ENCODE data around the gene TOMM40. TPM values are rescaled to one million over a fixed set of nuclear protein-coding genes. Genes with fewer than 3 reads are reported as not detected.
"Not testable (repeated sequence)": the region's sequence is repeated elsewhere in the genome, so short reads cannot be mapped to it uniquely, and the experiment has no call there.

Gene TOMM40
- 29.1 TPM for total RNA-seq

DNA sequence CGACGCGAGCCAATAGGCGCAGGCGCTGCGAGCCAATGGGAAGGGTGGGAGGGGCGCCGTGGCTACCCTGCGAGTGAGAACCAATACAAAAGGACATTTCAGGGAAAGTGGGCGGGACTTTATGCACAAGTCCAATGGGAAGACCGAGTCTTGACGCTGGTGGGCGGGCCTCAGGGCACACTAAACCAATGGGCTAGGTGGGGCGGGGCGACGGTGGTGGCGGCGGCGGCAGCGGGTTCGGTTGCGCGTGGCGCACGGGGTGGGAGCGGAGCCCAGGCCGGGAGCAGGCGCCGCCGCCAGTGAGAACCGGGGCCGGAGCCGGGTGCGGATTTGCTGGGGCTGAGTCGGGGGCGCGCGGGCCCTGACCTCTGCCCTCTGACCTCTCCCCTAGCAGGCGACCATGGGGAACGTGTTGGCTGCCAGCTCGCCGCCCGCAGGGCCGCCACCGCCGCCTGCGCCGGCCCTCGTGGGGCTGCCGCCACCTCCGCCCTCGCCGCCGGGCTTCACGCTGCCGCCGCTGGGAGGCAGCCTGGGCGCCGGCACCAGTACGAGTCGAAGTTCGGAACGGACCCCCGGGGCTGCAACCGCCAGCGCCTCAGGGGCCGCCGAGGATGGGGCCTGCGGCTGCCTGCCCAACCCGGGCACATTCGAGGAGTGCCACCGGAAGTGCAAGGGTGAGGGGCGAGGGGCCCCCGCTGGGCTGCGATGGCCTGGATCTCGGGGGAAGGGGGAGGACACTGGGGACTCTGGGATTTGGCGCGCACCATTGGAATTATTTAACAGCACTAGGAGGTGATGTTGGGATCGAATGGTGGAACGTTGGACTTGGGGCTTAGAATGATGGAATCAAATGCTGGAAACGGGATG, at the start of gene TOMM40:
Gene TOMM40, plus strand, starts transcription at position 239 of the 867 bp plus-strand sequence. Its CDS starts 162 bp downstream, at position 401.
- DNase-seq (ENCODE audit: low spot score) (peak; percentile 100), ATAC-seq (no peak)
- intact Hi-C loops (cut with DNase I): no loop called here

DNA sequence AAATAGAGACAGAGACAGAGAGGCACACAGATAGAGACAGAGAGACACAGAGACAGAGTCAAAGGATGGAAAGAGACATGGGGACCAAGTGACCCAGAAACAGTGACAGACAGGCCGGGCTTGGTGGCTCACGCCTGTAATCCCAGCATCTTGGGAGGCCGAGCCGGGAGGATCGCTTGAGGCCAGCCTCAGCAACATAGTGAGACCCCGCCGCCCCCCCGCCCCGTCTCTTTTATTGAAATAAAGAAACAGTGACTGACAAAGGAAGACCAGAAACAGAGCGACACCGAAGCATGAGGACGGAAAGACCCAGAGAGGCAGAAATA, 45.8 kb upstream of the TOMM40 start:
- ATAC-seq: no peak
- peak; percentile 72 for DNase-seq (ENCODE audit: low spot score)
- intact Hi-C loops (cut with DNase I): no loop called here

DNA sequence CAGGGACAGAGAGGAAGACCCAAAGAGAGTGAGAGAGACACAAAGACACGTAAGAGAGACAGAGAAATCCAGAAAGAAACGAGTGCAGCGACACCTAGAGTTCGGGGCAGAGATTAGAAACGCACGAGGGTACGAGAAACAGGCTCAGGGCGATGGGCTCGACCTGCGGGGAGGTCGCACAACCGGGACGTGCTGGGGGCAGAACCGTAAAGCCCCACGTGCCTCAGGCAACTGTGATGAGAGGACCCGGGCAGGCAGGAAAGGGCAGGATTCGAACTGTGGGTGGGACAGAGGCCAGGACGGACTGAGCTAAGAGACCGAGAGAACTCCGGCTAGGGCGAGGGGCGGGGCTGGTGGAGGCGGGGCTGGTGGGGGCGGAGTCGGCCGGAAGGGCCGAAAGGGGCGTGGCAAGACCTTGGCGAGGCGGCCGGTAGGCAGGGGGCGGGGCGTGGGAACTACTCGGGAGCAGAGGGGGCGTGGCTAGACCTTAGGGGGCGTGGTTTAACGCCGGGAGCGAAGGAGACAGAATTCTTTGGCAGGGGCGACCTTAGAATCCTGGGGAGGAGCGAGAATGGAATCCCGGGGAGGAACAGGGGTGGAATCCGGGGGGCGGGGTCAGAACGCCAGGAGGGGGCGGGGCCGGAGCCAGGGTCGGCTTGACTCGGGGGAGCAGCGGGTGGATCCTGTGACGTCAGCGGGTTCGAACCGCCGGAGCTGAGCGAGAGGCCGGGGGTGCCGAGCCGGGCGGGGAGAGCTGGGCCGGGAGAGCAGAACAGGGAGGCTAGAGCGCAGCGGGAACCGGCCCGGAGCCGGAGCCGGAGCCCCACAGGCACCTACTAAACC, 45.2 kb upstream of the TOMM40 start, which contains the start of gene NECTIN2:
Gene NECTIN2, plus strand, starts transcription at position 686 of the 843 bp plus-strand sequence. CDS start 229 bp downstream, outside the sequence.
- intact Hi-C loops (cut with DNase I): no loop called here
- ATAC-seq (peak; percentile 90), DNase-seq (ENCODE audit: low spot score) (peak; percentile 100)

DNA sequence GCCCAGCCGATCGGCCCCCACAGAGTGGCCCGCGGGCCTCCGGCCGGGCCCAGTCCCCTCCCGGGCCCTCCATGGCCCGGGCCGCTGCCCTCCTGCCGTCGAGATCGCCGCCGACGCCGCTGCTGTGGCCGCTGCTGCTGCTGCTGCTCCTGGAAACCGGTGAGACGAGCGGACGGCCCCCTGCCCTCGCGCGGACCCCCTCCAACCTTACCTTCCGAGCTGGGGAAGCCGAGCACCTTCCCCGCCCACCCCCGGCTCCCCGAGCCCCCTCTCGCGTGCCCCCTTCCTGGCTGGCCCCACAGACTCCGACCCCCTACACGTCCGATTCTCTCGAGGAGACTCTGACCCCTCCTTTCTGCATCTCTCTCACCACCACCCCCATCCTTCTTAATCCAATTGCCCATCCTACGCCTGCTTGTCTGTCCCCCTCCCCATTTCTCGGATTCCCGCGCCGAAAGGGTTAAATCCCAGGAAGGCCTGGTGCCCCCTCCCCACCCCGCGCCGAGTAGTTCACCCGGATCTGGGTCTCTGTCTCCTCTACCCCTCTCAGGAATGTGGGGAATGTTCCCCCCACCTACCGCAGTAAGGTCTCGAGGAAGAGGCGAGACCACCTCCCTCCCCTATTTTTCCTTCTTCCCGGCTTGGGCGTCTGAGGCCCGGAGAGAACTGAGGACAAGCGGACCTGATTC, 44.5 kb upstream of the TOMM40 start:
- intact Hi-C loops (cut with DNase I): no loop called here
- ATAC-seq: no peak
- peak; percentile 86 for DNase-seq (ENCODE audit: low spot score)

DNA sequence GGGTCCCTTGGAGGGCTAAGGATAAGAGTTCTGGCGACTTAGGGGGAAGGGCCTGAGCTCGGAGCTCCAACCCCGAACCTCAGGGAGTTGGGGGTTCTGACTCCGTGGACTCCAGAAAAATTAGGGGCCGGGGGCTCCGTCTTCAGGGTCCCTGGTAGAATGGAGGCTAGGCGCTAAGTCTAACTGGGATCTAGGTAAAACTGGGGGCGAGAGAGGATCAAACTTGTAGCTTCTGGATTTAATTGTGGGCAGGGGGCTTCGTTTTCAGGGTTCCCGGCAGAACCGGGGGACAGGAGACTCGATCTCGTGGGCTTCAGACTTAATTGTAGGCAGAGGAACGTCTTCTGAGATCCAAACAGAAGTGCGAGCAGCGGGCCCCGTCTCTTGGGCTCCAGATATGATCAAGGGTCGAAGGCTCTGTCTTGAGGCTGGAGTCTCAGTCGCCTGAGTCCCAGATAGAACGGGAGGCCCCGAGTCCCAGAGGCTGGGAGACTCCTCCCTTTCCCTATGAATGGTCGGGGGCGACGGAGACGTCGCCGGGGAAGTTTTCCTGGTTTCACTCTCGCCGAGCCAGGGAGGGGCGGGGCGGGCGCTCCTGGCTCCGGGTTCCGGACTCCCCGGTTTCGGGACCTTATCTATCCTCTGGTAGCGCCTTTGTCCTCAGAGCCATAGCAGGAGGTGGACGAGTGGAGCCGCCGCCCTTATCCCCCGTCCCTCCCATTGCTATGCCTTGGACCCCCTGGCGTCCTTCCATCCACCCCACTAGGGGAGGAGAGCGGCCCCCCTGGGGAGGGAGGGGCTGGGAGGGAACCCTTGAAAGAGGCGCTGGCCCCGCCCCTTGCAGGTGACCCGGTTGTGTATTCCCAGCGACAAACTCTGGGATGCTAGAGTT, 43.7 kb upstream of the TOMM40 start:
- peak; percentile 88 for DNase-seq (ENCODE audit: low spot score)
- peak; percentile 27 for ATAC-seq
- intact Hi-C loops (cut with DNase I): no loop called here

DNA sequence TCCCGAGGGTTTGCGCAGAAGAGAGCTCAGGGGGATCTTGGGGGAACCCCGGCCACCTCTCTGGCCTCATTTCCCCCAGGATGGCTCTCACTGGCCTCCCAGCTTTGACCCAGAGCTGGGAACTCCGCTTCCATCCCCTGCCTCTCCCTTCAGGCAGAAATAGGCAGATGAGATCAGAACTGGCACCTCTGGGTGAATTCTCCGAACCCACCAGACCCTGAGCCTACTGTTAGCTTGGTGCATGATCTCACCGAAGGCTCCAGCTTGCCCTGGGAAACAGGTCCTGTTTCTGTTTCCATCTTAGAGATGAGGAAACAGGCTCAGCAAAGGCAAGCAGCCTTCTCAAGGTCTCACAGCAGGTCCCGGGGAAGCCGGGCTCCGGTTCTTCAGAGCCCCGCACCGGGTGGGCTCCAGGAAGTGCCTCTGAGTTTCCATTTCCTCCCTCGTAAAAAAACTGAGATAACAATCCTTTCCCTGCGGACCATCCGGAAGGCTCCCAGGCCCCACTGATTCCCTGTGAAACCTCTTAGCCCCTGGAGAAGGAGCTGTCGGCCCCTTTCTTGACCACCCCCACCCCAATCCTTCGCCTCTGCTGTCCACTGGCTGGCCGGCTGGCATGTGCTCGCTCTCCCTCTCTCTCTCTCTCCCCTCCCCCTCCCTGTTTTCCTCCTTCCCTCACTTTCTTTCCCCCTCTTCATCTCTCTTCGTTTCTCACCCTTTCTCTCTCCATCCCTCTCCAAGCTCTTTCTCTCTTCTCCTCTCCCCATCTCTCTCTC, 42.8 kb upstream of the TOMM40 start:
- intact Hi-C loops (cut with DNase I): no loop called here
- DNase-seq (ENCODE audit: low spot score): no peak
- ATAC-seq: no peak

DNA sequence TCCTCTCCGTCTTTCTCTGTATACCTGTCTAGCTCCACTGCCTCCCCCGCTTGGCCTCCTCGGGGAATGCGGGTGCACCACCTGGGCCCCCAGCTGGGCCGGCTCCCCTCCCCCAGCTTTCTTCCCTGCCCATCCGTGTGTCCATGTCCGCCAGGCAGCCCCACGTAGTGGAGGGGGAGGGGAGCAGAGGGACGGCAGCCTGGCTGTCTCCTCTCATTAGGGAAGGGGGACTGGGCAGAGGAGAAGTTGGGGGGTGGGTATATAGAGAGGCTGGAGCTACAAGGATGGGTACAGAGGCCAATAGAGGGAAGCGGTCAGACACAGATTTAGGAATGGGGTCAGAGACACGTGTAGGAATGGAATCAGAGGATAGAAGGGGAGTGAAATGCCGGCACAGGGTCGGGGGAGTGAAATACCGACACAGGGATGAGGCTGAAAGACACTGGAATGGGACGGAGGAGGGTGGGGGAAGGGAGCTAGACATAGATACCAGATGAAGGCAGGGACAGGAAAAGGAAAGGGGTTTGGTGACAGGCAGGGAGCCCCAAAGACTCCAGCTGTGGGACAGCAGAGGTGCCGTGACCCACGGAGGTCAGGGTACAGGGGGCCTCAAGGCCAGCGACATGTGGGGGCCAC, 42.1 kb upstream of the TOMM40 start:
- ATAC-seq: no peak
- intact Hi-C loops (cut with DNase I): no loop called here
- DNase-seq (ENCODE audit: low spot score): no peak

DNA sequence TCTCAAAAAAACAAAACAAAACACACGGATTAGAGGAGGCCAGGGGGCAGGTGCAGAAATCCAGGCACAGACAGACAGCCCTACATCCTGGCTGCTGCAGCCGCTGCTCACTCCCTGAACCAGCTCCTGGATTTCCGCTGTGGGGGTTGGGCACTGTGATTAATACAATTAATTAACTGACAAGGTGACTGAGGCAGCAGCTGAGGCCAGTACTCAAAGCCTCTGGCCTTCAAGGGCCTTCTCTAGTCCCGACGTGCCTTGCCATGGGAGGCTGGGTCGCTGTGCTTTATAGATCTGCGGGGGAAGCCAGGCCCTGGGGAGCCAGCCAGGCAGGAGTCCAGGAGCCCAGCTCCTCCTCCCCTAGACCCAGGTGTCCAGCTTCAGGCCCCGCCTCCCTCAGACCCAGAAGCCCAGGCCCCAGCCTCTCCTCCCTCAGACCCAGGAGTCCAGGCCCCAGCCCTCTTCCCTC, 40.4 kb upstream of the TOMM40 start:
- intact Hi-C loops (cut with DNase I): loop anchor here (5.0 to 10.0 kb wide), 2 partner anchors 37 to 126 kb away; no protein-coding TSS in a partner anchor
- no peak for DNase-seq (ENCODE audit: low spot score)
- ATAC-seq: no peak

DNA sequence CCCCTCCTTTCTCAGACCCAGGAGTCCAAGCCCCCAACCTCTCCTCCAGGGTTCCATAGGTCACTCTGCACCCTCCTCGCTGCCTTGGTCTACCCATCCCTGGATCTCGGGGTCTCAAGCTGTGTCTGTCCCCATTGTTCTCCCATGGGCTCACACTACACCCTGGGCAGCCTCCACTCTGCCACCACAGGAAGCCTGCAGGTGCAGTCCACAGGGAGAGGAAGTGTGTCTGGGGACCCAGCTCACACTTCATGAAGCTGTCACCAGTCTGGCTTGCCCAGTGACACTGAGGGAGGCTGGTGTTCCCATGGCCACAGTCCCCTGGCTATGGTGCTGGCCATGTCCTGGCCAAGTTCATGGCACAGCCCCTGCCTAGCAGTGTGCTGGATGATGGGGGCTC, 39.6 kb upstream of the TOMM40 start:
- ATAC-seq (no peak), DNase-seq (ENCODE audit: low spot score) (no peak)
- intact Hi-C loops (cut with DNase I): loop anchor here (5.0 to 10.0 kb wide), 2 partner anchors 36 to 127 kb away; no protein-coding TSS in a partner anchor

DNA sequence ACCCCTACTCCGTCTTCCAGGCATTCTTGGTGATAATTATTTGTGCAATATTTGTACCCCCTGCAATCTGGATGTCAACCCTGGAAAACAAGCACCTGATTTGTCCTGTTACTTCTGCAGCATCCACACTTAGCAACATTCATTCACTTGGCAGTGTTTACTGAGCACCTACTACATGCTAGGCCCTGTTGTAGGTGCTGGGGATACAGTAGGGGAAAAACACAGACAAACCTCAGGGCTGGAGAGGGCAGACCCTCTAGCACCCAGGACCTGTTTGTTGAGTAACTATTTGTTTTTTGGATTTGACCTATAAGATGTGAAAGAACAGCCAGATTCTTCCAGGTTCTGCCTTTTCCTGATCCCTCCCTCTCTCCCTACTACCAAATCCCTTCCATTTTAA, 35.4 kb upstream of the TOMM40 start:
- DNase-seq (ENCODE audit: low spot score) (no peak), ATAC-seq (no peak)
- intact Hi-C loops (cut with DNase I): loop anchor here (10.0 kb wide), 1 partner anchor 131 kb away; no protein-coding TSS in a partner anchor

DNA sequence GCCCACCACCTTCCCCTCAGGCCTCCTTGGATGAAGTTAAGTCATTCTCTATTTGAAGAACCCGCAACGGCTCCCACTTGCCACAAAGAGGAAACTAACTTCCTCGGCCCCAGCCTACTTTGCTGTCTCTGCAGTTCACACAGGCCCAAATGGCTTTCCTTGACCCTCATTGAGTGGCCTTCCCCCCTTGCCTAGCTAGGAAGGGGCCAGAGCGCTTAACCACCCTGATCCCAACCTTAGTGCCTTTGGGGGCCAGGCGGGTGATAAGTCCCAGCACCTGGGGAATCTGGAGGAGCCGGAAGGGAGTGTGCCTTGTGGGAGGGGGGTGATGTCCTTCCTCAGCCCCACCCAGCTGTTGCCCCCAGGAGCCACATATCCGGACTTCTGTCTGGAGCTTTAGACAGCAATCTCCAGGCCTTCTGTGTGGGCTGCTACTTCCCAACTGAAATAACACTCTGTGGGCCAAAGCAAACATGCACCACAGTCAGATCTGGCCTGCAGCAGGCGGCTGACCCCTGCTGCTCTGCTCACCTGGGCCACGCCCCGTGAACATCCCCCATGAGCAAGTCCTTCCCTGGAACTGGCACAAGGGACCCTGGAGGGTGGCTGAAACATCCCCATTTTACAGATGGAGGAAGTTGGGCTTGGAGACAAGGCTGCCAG, 34.5 kb upstream of the TOMM40 start:
- intact Hi-C loops (cut with DNase I): loop anchor here (10.0 kb wide), 1 partner anchor 132 kb away; no protein-coding TSS in a partner anchor
- DNase-seq (ENCODE audit: low spot score): no peak
- ATAC-seq: peak; percentile 82

DNA sequence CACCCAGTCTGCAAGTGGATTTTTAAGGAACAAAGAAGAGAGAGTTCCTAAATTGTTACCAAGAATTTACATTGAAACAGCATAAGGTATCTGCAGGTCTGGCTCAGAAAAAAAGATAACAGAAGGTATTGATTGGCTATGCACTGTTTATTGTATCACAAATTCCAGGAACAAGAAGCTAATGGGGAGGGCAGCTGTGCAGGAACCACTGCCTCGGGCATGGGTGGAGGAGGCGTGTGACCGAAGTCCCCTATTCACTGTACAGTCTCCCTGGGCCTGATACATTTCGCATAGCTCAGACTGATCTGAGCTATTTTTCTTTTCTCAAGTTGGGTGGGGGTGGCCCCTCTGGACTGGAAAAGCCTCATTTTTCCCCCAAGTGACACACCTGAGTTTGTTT, 33.2 kb upstream of the TOMM40 start:
- intact Hi-C loops (cut with DNase I): loop anchor here (10.0 kb wide), 1 partner anchor 133 kb away; no protein-coding TSS in a partner anchor
- DNase-seq (ENCODE audit: low spot score) (no peak), ATAC-seq (no peak)

DNA sequence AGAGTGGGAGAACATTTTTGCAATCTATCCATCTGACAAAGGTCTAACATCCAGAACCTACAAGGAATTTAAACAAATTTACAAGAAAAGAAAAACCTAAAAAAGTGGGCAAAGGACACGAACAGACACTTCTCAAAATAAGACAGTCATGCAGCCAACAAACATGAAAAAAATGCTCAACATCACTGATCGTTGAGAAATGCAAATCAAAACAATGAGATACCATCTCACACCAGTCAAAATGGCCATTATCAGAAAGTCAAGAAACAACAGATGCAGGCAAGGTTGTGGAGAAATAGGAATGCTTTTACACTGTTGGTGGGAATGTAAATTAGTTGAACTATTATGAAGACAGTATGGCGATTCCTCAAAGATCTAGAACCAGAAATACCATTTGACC, 29.5 kb upstream of the TOMM40 start:
- ATAC-seq; intact Hi-C loops (cut with DNase I); DNase-seq (ENCODE audit: low spot score): not testable (repeated sequence)

DNA sequence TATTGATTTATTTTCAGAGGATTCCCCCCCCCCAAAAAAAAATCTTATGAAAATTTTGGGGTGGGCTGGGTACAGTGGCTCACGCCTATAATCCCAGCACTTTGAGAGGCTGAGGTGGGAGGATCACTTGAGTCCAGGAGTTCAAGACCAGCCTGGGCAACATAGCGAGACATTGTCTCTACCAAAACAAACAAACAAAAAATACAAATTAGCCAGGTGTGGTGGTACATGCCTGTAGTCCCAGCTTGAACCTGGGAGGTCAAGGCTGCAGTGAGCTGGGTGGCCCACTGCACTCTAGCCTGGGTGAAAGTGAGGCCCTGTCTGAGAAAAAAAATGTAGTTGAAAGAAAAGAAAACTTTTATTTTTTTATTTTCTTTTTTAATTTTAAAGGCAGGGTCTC, 27.1 kb upstream of the TOMM40 start:
- DNase-seq (ENCODE audit: low spot score) (no peak), ATAC-seq (no peak)
- intact Hi-C loops (cut with DNase I): no loop called here

DNA sequence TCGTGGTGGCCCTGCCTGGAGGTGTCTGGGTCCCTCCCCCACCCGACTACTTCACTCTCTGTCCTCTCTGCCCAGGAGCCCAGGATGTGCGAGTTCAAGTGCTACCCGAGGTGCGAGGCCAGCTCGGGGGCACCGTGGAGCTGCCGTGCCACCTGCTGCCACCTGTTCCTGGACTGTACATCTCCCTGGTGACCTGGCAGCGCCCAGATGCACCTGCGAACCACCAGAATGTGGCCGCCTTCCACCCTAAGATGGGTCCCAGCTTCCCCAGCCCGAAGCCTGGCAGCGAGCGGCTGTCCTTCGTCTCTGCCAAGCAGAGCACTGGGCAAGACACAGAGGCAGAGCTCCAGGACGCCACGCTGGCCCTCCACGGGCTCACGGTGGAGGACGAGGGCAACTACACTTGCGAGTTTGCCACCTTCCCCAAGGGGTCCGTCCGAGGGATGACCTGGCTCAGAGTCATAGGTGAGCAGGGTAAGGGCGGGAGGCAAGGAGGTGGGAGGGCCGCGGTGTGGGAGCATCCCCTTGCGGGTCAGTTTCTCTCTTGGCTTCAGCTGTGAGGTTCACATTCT, 25.8 kb upstream of the TOMM40 start:
- ATAC-seq: peak; percentile 20
- no peak for DNase-seq (ENCODE audit: low spot score)
- intact Hi-C loops (cut with DNase I): no loop called here

DNA sequence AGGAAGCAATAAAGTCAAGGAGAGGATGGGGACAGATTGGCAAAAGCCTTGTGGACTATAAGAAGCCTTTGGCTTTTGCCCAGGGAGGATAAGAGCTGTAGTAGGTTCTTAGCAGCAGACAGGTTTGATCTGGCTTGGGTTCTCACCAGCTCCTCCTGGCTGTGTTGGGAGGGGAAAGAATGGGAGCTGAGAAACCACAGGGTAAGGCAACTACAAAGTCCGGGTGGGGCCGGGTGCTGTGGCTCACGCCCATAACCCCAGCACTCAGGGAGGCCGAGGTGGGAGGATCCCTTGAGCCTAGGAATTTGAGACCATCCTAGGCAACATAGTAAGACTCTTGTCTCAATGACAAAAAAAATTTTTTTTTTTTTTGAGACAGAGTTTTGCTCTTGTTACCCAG, 24.4 kb upstream of the TOMM40 start:
- DNase-seq (ENCODE audit: low spot score) (no peak), ATAC-seq (no peak)
- intact Hi-C loops (cut with DNase I): no loop called here

All from sciatic nerve (tissue), 2 donors.